IMR-90 (cell line): ENCODE data around the gene KIF25. TPM values are rescaled to one million over a fixed set of nuclear protein-coding genes. Genes with fewer than 3 reads are reported as not detected.

Source experiments
- ATAC-seq: fragments of 200-7000 bp; cut with Tn5 transposase; 2 replicates; pipeline ENCODE4 v1.9.1; 2020; ENCODE audit warnings: low read depth, mild to moderate bottlenecking, moderate library complexity
- BruUV-seq: library from RNA; stranded (reverse); fragments of 400-500 nt; replicated peaks from 2 replicates; lab custom pipeline; 2021; lab: Mats Ljungman, UMichigan
- CTCF ChIA-PET: fragments of 300-600 bp; formaldehyde crosslinking; extraction: SDS; loops from one replicate; lab custom pipeline; 2021; ENCODE audit warnings: antibody characterized with exemption; lab: Yijun Ruan, JAX
- POLR2A ChIA-PET: fragments of 300-600 bp; sonication (Branson Sonifier 250); formaldehyde crosslinking; loops from one replicate; lab custom pipeline; 2022; ENCODE audit warnings: antibody characterized with exemption; ENCODE audit not compliant: unreplicated experiment; lab: Charles Lee
- DNase-seq: peaks from one replicate; pipeline ENCODE4 v3.0.0; 2013
- H2AFZ ChIP-seq: replicated peaks from 2 replicates; pipeline ENCODE3; 2013; ENCODE audit warnings: low read length, mild to moderate bottlenecking; ENCODE audit not compliant: poor library complexity
- H2AK5ac ChIP-seq: 2 replicates; pipeline ENCODE4 v1.6.1; 2013; ENCODE audit warnings: low read depth, low read length, inconsistent platforms
- H2AK9ac ChIP-seq: replicated peaks from 2 replicates; pipeline ENCODE3; 2013; ENCODE audit warnings: mild to moderate bottlenecking, low read depth, low read length, moderate library complexity; ENCODE audit not compliant: poor library complexity
- H2BK120ac ChIP-seq: 2 replicates; pipeline ENCODE4 v1.6.1; 2013; ENCODE audit warnings: low read depth, low read length, inconsistent platforms
- H2BK15ac ChIP-seq: 3 replicates; pipeline ENCODE4 v1.6.1; 2013; ENCODE audit warnings: low read depth, low read length, inconsistent platforms
- H2BK20ac ChIP-seq: 2 replicates; pipeline ENCODE4 v1.6.1; 2013; ENCODE audit warnings: low read depth, mild to moderate bottlenecking, inconsistent platforms, low read length, moderate library complexity
- H2BK5ac ChIP-seq: 2 replicates; pipeline ENCODE4 v1.6.1; 2013; ENCODE audit warnings: mild to moderate bottlenecking, low read depth, low read length, inconsistent platforms; ENCODE audit not compliant: poor library complexity, severe bottlenecking
- H3K14ac ChIP-seq: replicated peaks from 2 replicates; pipeline ENCODE4 v1.6.1; 2013; ENCODE audit warnings: low read depth, low read length, inconsistent platforms
- H3K18ac ChIP-seq: 2 replicates; pipeline ENCODE4 v1.6.1; 2013; ENCODE audit warnings: low read depth, low read length, control low read depth
- H3K23ac ChIP-seq: 2 replicates; pipeline ENCODE4 v1.6.1; 2013; ENCODE audit warnings: low read depth, low read length, inconsistent platforms
- H3K27ac ChIP-seq: 2 replicates; pipeline ENCODE4 v1.5.1; 2013; ENCODE audit warnings: mild to moderate bottlenecking, control low read depth, low read length; ENCODE audit not compliant: insufficient read depth
- H3K27me3 ChIP-seq: 2 replicates; pipeline ENCODE4 v1.6.1; 2013; ENCODE audit warnings: low read length; ENCODE audit not compliant: control insufficient read depth, insufficient read depth
- H3K36me3 ChIP-seq: 2 replicates; pipeline ENCODE4 v1.6.1; 2013; ENCODE audit warnings: low read length, mixed read lengths; ENCODE audit not compliant: control insufficient read depth, insufficient read depth
- H3K4ac ChIP-seq: 2 replicates; pipeline ENCODE4 v1.6.1; 2013; ENCODE audit warnings: low read depth, low read length, inconsistent platforms
- H3K4me1 ChIP-seq: 2 replicates; pipeline ENCODE4 v1.6.1; 2013; ENCODE audit warnings: low read length, mixed read lengths; ENCODE audit not compliant: control insufficient read depth, insufficient read depth
- H3K4me2 ChIP-seq: 2 replicates; pipeline ENCODE4 v1.6.1; 2013; ENCODE audit warnings: low read depth, mild to moderate bottlenecking, control low read depth, low read length, moderate library complexity
- H3K4me3 ChIP-seq: 2 replicates; pipeline ENCODE4 v1.5.1; 2013; ENCODE audit warnings: low read depth, mild to moderate bottlenecking, control low read depth, low read length, moderate library complexity; ENCODE audit not compliant: insufficient read depth
- H3K56ac ChIP-seq: 2 replicates; pipeline ENCODE4 v1.6.1; 2013; ENCODE audit warnings: low read length, inconsistent platforms; ENCODE audit not compliant: insufficient read depth; ENCODE audit errors: extremely low read depth
- H3K79me1 ChIP-seq, 2 experiments: 2 replicates each; pipeline ENCODE4 v1.6.1; 2013; ENCODE audit warnings: low read length in 2 of 2, inconsistent platforms in 1 of 2, low read depth in 1 of 2
- H3K9ac ChIP-seq: 2 replicates; pipeline ENCODE4 v1.6.1; 2013; ENCODE audit warnings: low read depth, low read length, control low read depth
- H3K9me1 ChIP-seq: 2 replicates; pipeline ENCODE4 v1.6.1; 2013; ENCODE audit warnings: low read length, inconsistent platforms; ENCODE audit not compliant: insufficient read depth
- H3K9me3 ChIP-seq: 2 replicates; pipeline ENCODE4 v1.6.1; 2013; ENCODE audit warnings: low read length; ENCODE audit not compliant: control insufficient read depth, insufficient read depth
- H4K20me1 ChIP-seq: 2 replicates; pipeline ENCODE4 v1.6.1; 2013; ENCODE audit warnings: low read length, inconsistent platforms; ENCODE audit not compliant: insufficient read depth
- H4K5ac ChIP-seq: 2 replicates; pipeline ENCODE4 v1.6.1; 2013; ENCODE audit warnings: mild to moderate bottlenecking, low read depth, low read length, control low read depth
- H4K8ac ChIP-seq, 2 experiments: 2 replicates each; pipeline ENCODE4 v1.6.1; 2013; ENCODE audit warnings: low read depth in 2 of 2, low read length in 2 of 2, control low read depth in 1 of 2, inconsistent platforms in 1 of 2
- H4K91ac ChIP-seq: 2 replicates; pipeline ENCODE4 v1.6.1; 2013; ENCODE audit warnings: low read depth, low read length, inconsistent platforms; ENCODE audit not compliant: insufficient read depth
- BHLHE40 ChIP-seq: fragments of 150-350 bp; IDR thresholded peaks from 2 replicates; pipeline ENCODE4 v1.6.1; 2016; ENCODE audit warnings: mild to moderate bottlenecking, low read depth, low read length
- CEBPB ChIP-seq: IDR thresholded peaks from 2 replicates; pipeline ENCODE4 v1.6.1; 2012; ENCODE audit warnings: low read depth, low read length, improper control_type of control experiment
- CHD1 ChIP-seq: IDR thresholded peaks from 2 replicates; pipeline ENCODE4 v1.6.1; 2012; ENCODE audit warnings: low read depth, low read length, improper control_type of control experiment
- CTCF ChIP-seq: conservative IDR thresholded peaks from 2 replicates; pipeline ENCODE4 v1.5.1; 2012; ENCODE audit warnings: mild to moderate bottlenecking, low read depth, low read length, improper control_type of control experiment
- ELK1 ChIP-seq: fragments of 150-350 bp; IDR thresholded peaks from 2 replicates; pipeline ENCODE4 v1.6.1; 2016; ENCODE audit warnings: low read depth, mild to moderate bottlenecking, low read length, moderate library complexity, borderline replicate concordance
- FOS ChIP-seq: fragments of 150-350 bp; IDR thresholded peaks from 2 replicates; pipeline ENCODE4 v1.6.1; 2016; ENCODE audit warnings: low read depth, low read length
- MAFK ChIP-seq: IDR thresholded peaks from 2 replicates; pipeline ENCODE4 v1.6.1; 2012; ENCODE audit warnings: low read depth, low read length, improper control_type of control experiment
- MAZ ChIP-seq: IDR thresholded peaks from 2 replicates; pipeline ENCODE4 v1.6.1; 2012; ENCODE audit warnings: low read depth, mild to moderate bottlenecking, low read length, improper control_type of control experiment, moderate library complexity, borderline replicate concordance
- MXI1 ChIP-seq: IDR thresholded peaks from 2 replicates; pipeline ENCODE4 v1.6.1; 2012; ENCODE audit warnings: low read depth, mild to moderate bottlenecking, low read length, moderate library complexity, borderline replicate concordance
- NFE2L2 ChIP-seq: fragments of 150-350 bp; IDR thresholded peaks from 2 replicates; pipeline ENCODE4 v1.6.1; 2016; ENCODE audit warnings: low read depth, mild to moderate bottlenecking, low read length
- RAD21 ChIP-seq: IDR thresholded peaks from 2 replicates; pipeline ENCODE4 v1.6.1; 2012; ENCODE audit warnings: low read length, improper control_type of control experiment
- RCOR1 ChIP-seq: IDR thresholded peaks from 2 replicates; pipeline ENCODE4 v1.6.1; 2012; ENCODE audit warnings: mild to moderate bottlenecking, low read length, improper control_type of control experiment; ENCODE audit not compliant: insufficient replicate concordance
- SMC3 ChIP-seq: fragments of 150-350 bp; IDR thresholded peaks from 2 replicates; pipeline ENCODE4 v1.6.1; 2016; ENCODE audit warnings: low read depth, mild to moderate bottlenecking, antibody characterized with exemption, low read length, moderate library complexity
- USF2 ChIP-seq: fragments of 150-350 bp; IDR thresholded peaks from 2 replicates; pipeline ENCODE4 v1.6.1; 2017; ENCODE audit warnings: mild to moderate bottlenecking, antibody characterized with exemption, low read length, low read depth
- WGBS, 2 experiments: methylation state at CpG; one replicate each; pipeline versions ENCODE4 v1.1.5 to v1.1.7; 2013; ENCODE audit warnings: missing lambda C conversion rate in 2 of 2; ENCODE audit not compliant: insufficient read length in 1 of 2; ENCODE audit errors: extremely low coverage in 2 of 2; 5-methylcytosine and 5-hydroxymethylcytosine counted together
- dilution Hi-C: fragments of 300-500 bp; cut with HindIII; formaldehyde crosslinking; loops from one replicate; pipeline ENCODE4 v1.14.3; 2018; ENCODE audit warnings: low sequenced_read_pairs; ENCODE audit not compliant: unreplicated experiment
- in situ Hi-C: fragments of 300-500 bp; cut with MboI; formaldehyde crosslinking; loops from 3 replicates; pipeline ENCODE4 v1.14.3; 2019; ENCODE audit warnings: low sequenced_read_pairs, inconsistent platforms, mixed read lengths
- intact Hi-C: fragments of 100-400 bp; cut with micrococcal nuclease; formaldehyde crosslinking; loops from 2 replicates; pipeline ENCODE4 v1.10.0; 2022
- polyA plus RNA-seq, 3 experiments: library from polyadenylated mRNA; depleted of rRNA; stranded (reverse); fragments of >200 nt; gene quantifications; 2 replicates each; pipeline ENCODE4 v1.2.3, GENCODE V29; 2012; ENCODE audit warnings: low replicate concordance in 1 of 3
- total RNA-seq: library from RNA; depleted of rRNA; stranded (reverse); fragments of >200 nt; gene quantifications from 2 replicates; pipeline ENCODE4 v1.2.3, GENCODE V29; 2012

The KIF25 gene
- total and polyA plus RNA-seq, 2 of the 4 experiments (the other 2 are of a cell fraction): not detected

GRCh38 chr6:168083514-168083885, 86.0 kb downstream of the KIF25 start:
- Histone ChIP-seq H2BK120ac (no peak overlapping the region), H3K4ac (no peak overlapping the region), H3K9me3 (no peaks in the 10 kb centered on the region), H2BK15ac (no peak overlapping the region), H4K8ac (no peak overlapping the region), H2BK20ac (no peak overlapping the region), H3K79me1 (no peaks in the 10 kb centered on the region), H3K4me2 (no peak overlapping the region), H2AFZ (no peak overlapping the region), H3K14ac (no peak overlapping the region), H2BK5ac (no peak overlapping the region), H3K36me3 (no peaks in the 10 kb centered on the region), H3K9ac (no peak overlapping the region), H4K20me1 (no peaks in the 10 kb centered on the region; the same call in 1 of the 2 replicates), H3K23ac (no peak overlapping the region), H2AK5ac (no peak overlapping the region), H3K18ac (no peak overlapping the region), H3K4me1 (peaks cover 8% of the 10 kb centered on the region; the same call in 1 of the 2 replicates), H4K5ac (no peak overlapping the region), H3K27ac (no peak overlapping the region), H3K27me3 (peaks cover 5% of the 10 kb centered on the region; the same call in 1 of the 2 replicates), H4K91ac (no peak overlapping the region), H2AK9ac (no peak overlapping the region), H3K4me3 (no peak overlapping the region), H3K9me1 (no peaks in the 10 kb centered on the region), H3K56ac (no peak overlapping the region)
- DNase-seq (no peak), ATAC-seq (no peak)
- CTCF ChIA-PET: no interaction called here
- dilution Hi-C loops: no loop called here
- POLR2A ChIA-PET: no interaction called here
- WGBS, 2 experiments: no CpG with 5 or more reads among the region's 5 CpGs
- TF ChIP-seq MXI1: no peak
- TF ChIP-seq SMC3: no peak
- no peak for TF ChIP-seq CEBPB
- no peak for TF ChIP-seq ELK1
- no peak for TF ChIP-seq CTCF
- no peak for TF ChIP-seq BHLHE40
- no peak for TF ChIP-seq MAZ
- no peak for TF ChIP-seq RAD21
- TF ChIP-seq MAFK: no peak
- TF ChIP-seq USF2: no peak
- no peak for TF ChIP-seq CHD1
- TF ChIP-seq FOS: no peak
- TF ChIP-seq RCOR1: no peak
- TF ChIP-seq NFE2L2: no peak
- in situ Hi-C loops: no loop called here
- intact Hi-C loops: no loop called here
- no TSS peak for BruUV-seq
